Liver (tissue), 9 donors: ENCODE results near the gene DCAF8L2. TPM values are rescaled to one million over a fixed set of nuclear protein-coding genes. Genes with fewer than 3 reads are reported as not detected.

ENCODE experiments used
- DNase-seq: peaks from one replicate; pipeline ENCODE4 v3.0.0-alpha.2; 2017; ENCODE audit warnings: low spot score
- H3K27ac ChIP-seq, 2 donors: one replicate each; pipeline ENCODE4 v1.7.0; 2013; ENCODE audit warnings: inconsistent platforms in 2 of 2, low read length in 2 of 2, control low read depth in 1 of 2, low read depth in 1 of 2, mild to moderate bottlenecking in 1 of 2
- H3K27me3 ChIP-seq, 4 donors: one replicate each; pipeline versions ENCODE4 v1.6.1 to v1.7.0; 2013; ENCODE audit warnings: low read length in 3 of 4, inconsistent platforms in 1 of 4, mild to moderate bottlenecking in 1 of 4, moderate library complexity in 1 of 4; ENCODE audit not compliant: control insufficient read depth in 4 of 4, insufficient read depth in 4 of 4
- H3K36me3 ChIP-seq, 4 donors: one replicate each; pipeline versions ENCODE4 v1.6.1 to v1.7.0; 2013; ENCODE audit warnings: low read length in 3 of 4, mild to moderate bottlenecking in 3 of 4, low read depth in 1 of 4, moderate library complexity in 1 of 4; ENCODE audit not compliant: control insufficient read depth in 4 of 4, insufficient read depth in 3 of 4
- H3K4me1 ChIP-seq, 4 donors: one replicate each; pipeline versions ENCODE4 v1.6.1 to v1.7.0; 2013; ENCODE audit warnings: low read length in 3 of 4, mild to moderate bottlenecking in 3 of 4, moderate library complexity in 1 of 4; ENCODE audit not compliant: control insufficient read depth in 4 of 4, insufficient read depth in 4 of 4
- H3K4me3 ChIP-seq, 3 donors: one replicate each; pipeline versions ENCODE4 v1.6.1 to v1.7.0; 2013; ENCODE audit warnings: low read length in 3 of 3, control low read depth in 1 of 3, low read depth in 1 of 3, mild to moderate bottlenecking in 1 of 3
- H3K9ac ChIP-seq, 2 donors: one replicate each; pipeline ENCODE4 v1.7.0; 2013; ENCODE audit warnings: low read length in 2 of 2, mild to moderate bottlenecking in 2 of 2, moderate library complexity in 2 of 2, control low read depth in 1 of 2, low read depth in 1 of 2
- H3K9me3 ChIP-seq, 4 donors: one replicate each; pipeline versions ENCODE4 v1.6.1 to v1.7.0; 2013; ENCODE audit warnings: low read length in 3 of 4; ENCODE audit not compliant: control insufficient read depth in 4 of 4
- FOXA1 ChIP-seq: IDR thresholded peaks from 2 replicates; pipeline ENCODE4 v1.6.1; 2016; ENCODE audit warnings: antibody characterized with exemption
- FOXA2 ChIP-seq: IDR thresholded peaks from 2 replicates; pipeline ENCODE4 v1.6.1; 2016; ENCODE audit warnings: antibody characterized with exemption
- HNF4A ChIP-seq, 2 donors: conservative IDR thresholded peaks; 2 replicates each; pipeline ENCODE4 v1.6.1; 2016; ENCODE audit warnings: antibody characterized with exemption in 2 of 2, mild to moderate bottlenecking in 2 of 2
- HNF4G ChIP-seq: IDR thresholded peaks from 2 replicates; pipeline ENCODE4 v1.6.1; 2016; ENCODE audit warnings: antibody characterized with exemption
- JUND ChIP-seq, 2 donors: IDR thresholded peaks; 2 replicates each; pipeline ENCODE4 v1.6.1; 2016; ENCODE audit warnings: antibody characterized with exemption in 2 of 2
- NR2F2 ChIP-seq: IDR thresholded peaks from 2 replicates; pipeline ENCODE4 v1.6.1; 2016; ENCODE audit warnings: antibody characterized with exemption
- RXRA ChIP-seq, 2 donors: IDR thresholded peaks; 2 replicates each; pipeline ENCODE4 v1.6.1; 2017 to 2018; ENCODE audit warnings: antibody characterized with exemption in 2 of 2, mild to moderate bottlenecking in 1 of 2
- SP1 ChIP-seq: IDR thresholded peaks from 2 replicates; pipeline ENCODE4 v1.6.1; 2018; ENCODE audit warnings: antibody characterized with exemption, mild to moderate bottlenecking
- WGBS: extraction: QIAGEN DNeasy Blood & Tissue Kit; methylation state at CpG from one replicate; pipeline ENCODE4 v1.1.7; 2013; 5-methylcytosine and 5-hydroxymethylcytosine counted together
- polyA plus RNA-seq, 2 donors: library from polyadenylated mRNA; stranded (reverse) in 1 of 2; unstranded in 1 of 2; fragments of 200-250 nt in 1 of 2; fragments of >200 nt in 1 of 2; fragmentation: Nextera tagmentation in 1 of 2; extraction: Ambion mirVana in 1 of 2; gene quantifications; one replicate each; pipeline versions ENCODE4 v1.2.1 to v1.2.3, GENCODE V29; 2013 to 2015
- total RNA-seq, 2 donors: library from RNA; depleted of rRNA; stranded (reverse); fragments of >200 nt; gene quantifications; one replicate each; pipeline ENCODE4 v1.2.3, GENCODE V29; 2014
- TF ChIP-seq, protein P1 (sequence below): IDR thresholded peaks from 2 replicates; pipeline ENCODE4 v1.6.1; 2016; ENCODE audit warnings: antibody characterized with exemption, mild to moderate bottlenecking
- TF ChIP-seq, protein P2 (sequence below): IDR thresholded peaks from 2 replicates; pipeline ENCODE4 v1.6.1; 2016; ENCODE audit warnings: antibody characterized with exemption
- donor health status: healthy.
- donor health status: healthy.
- donor health status: healthy.
- donor health status: healthy.
- donor health status: healthy.

Gene DCAF8L2
- total and polyA plus RNA-seq, 4 donors, result not detected

DNA sequence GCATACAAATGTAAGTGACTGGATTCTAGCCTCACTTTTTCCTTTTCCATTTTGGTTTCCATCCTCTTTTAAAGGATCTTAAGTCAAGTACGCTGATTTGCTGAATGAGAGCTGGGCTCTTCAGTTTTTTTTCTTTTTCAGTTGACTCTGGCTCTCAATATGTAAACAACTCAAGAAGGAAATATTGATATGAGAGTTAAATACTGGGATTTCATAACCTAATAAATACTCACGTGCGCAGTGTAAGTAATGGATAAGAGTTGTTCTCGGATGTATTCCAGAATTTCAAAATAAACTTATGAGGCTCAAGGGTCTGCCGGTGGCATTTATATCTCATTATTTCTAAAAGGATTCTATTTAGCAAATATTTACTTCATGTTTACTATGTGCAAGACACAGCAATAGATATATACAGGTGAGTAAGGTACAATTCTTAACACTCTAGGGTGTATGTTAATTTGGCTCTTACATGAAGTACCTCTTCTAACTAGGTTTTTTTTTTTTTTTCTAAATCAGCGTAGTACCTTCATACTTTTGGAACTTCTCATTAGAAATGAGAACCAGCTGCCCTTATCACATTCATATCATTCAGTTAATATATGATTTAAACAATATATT, 206.6 kb downstream of the DCAF8L2 start:
- Histone ChIP-seq H3K36me3 (no peaks in the 10 kb centered on the region), H3K27ac (no peak overlapping the region), H3K9ac (no peak overlapping the region), H3K4me1 (no peaks in the 10 kb centered on the region), H3K4me3 (no peak overlapping the region), H3K9me3 (no peaks in the 10 kb centered on the region), H3K27me3 (no peaks in the 10 kb centered on the region)
- no peak for DNase-seq
- TF ChIP-seq, protein P1, sequence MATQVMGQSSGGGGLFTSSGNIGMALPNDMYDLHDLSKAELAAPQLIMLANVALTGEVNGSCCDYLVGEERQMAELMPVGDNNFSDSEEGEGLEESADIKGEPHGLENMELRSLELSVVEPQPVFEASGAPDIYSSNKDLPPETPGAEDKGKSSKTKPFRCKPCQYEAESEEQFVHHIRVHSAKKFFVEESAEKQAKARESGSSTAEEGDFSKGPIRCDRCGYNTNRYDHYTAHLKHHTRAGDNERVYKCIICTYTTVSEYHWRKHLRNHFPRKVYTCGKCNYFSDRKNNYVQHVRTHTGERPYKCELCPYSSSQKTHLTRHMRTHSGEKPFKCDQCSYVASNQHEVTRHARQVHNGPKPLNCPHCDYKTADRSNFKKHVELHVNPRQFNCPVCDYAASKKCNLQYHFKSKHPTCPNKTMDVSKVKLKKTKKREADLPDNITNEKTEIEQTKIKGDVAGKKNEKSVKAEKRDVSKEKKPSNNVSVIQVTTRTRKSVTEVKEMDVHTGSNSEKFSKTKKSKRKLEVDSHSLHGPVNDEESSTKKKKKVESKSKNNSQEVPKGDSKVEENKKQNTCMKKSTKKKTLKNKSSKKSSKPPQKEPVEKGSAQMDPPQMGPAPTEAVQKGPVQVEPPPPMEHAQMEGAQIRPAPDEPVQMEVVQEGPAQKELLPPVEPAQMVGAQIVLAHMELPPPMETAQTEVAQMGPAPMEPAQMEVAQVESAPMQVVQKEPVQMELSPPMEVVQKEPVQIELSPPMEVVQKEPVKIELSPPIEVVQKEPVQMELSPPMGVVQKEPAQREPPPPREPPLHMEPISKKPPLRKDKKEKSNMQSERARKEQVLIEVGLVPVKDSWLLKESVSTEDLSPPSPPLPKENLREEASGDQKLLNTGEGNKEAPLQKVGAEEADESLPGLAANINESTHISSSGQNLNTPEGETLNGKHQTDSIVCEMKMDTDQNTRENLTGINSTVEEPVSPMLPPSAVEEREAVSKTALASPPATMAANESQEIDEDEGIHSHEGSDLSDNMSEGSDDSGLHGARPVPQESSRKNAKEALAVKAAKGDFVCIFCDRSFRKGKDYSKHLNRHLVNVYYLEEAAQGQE, result no peak
- no peak for TF ChIP-seq SP1
- no peak for TF ChIP-seq HNF4A (conservative IDR thresholded peaks at IDR 0.05)
- TF ChIP-seq, protein P2, sequence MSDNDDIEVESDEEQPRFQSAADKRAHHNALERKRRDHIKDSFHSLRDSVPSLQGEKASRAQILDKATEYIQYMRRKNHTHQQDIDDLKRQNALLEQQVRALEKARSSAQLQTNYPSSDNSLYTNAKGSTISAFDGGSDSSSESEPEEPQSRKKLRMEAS, result no peak
- no peak for TF ChIP-seq HNF4G
- 74% methylated on average over 6 of the region's 6 CpGs for whole genome bisulfite sequencing

DNA sequence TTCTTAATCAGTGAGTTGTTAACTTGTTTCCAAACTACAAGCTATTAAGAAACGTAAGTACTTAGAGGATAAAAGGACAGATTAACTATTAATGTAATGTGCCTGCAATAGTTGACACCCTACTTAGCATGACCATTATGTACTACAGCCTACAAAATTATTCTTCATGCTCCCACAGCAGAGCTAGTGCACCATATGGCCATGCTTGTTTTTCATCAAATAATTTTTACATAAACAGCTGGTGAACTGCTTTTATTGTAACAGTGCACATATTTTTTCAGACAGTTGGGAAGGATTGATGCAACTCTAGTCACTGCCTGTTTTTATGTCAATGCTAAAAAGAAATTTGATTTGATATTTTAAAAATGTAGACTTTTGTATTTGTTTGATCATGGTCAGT, 207.4 kb downstream of the DCAF8L2 start:
- H3K4me1 ChIP-seq, result no peaks in the 10 kb centered on the region

More for the DNA sequence above, 207.4 kb downstream of the DCAF8L2 start:
- no peaks in the 10 kb centered on the region for H3K9me3 ChIP-seq
- H3K9ac ChIP-seq, result no peak overlapping the region
- H3K4me3 ChIP-seq, result no peak overlapping the region
- H3K27ac ChIP-seq, result no peak overlapping the region
- no peaks in the 10 kb centered on the region for H3K36me3 ChIP-seq
- 37% methylated on average over 1 of the region's 1 CpG for WGBS
- H3K27me3 ChIP-seq, result no peaks in the 10 kb centered on the region
- TF ChIP-seq JUND (IDR thresholded peaks at IDR 0.05) (no peak), FOXA1 (no peak), FOXA2 (no peak), NR2F2 (no peak), RXRA (IDR thresholded peaks at IDR 0.05) (no peak)
- DNase-seq, result no peak

Other genes with a start within 250 kb of the DCAF8L2 start
- not detected for gene PPP4R3C, start 127.0 kb upstream of the DCAF8L2 start, total RNA-seq
- not detected for gene PPP4R3C, start 127.0 kb upstream of the DCAF8L2 start, polyA plus RNA-seq
- gene MAGEB10, start 217.6 kb downstream of the DCAF8L2 start, total RNA-seq, result not detected
- gene MAGEB10, start 217.6 kb downstream of the DCAF8L2 start, polyA plus RNA-seq, result not detected